Stimulated activated naive CD8-positive, alpha-beta T cell treated with anti-CD3 and anti-CD28 coated beads, Interleukin-15, Interleukin-2, amounts not matched to agents 100 ng/mL and 50 ng/mL, for 24 hours (primary cell): ENCODE measurements around the gene MEGF11.

Source experiments
- H3K27ac Mint-ChIP-seq: one replicate; pipeline ENCODE4 v1.8.0; 2021; ENCODE audit warnings: mild to moderate bottlenecking, mixed read lengths
- H3K27me3 Mint-ChIP-seq: one replicate; pipeline ENCODE4 v1.8.0; 2021; ENCODE audit warnings: mixed read lengths
- H3K36me3 Mint-ChIP-seq: one replicate; pipeline ENCODE4 v1.8.0; 2021; ENCODE audit warnings: low read depth, mixed read lengths
- H3K4me1 Mint-ChIP-seq: one replicate; pipeline ENCODE4 v1.8.0; 2021; ENCODE audit warnings: low read depth, mixed read lengths
- H3K4me3 Mint-ChIP-seq: one replicate; pipeline ENCODE4 v1.8.0; 2021; ENCODE audit warnings: mild to moderate bottlenecking, mixed read lengths
- H3K9me3 Mint-ChIP-seq: one replicate; pipeline ENCODE4 v1.8.0; 2021; ENCODE audit warnings: mixed read lengths

The MEGF11 gene

GRCh38 chr15:66187271-66187670 lies 66.3 kb downstream of the MEGF11 start:
- Mint-ChIP-seq H3K27ac (no peak overlapping the region), H3K9me3 (no peaks in the 10 kb centered on the region), H3K4me1 (no peaks in the 10 kb centered on the region), H3K27me3 (peaks cover 25% of the 10 kb centered on the region), H3K36me3 (no peaks in the 10 kb centered on the region), H3K4me3 (no peak overlapping the region)

- H3K4me3 Mint-ChIP-seq = no peak overlapping the region
- H3K4me1 Mint-ChIP-seq = no peaks in the 10 kb centered on the region
- no peaks in the 10 kb centered on the region for H3K9me3 Mint-ChIP-seq
- H3K36me3 Mint-ChIP-seq = no peaks in the 10 kb centered on the region
- H3K27me3 Mint-ChIP-seq = peaks cover 31% of the 10 kb centered on the region
- no peak overlapping the region for H3K27ac Mint-ChIP-seq
These were observed 67.3 kb downstream of the MEGF11 start for GRCh38 chr15:66186049-66186825.

DNA sequence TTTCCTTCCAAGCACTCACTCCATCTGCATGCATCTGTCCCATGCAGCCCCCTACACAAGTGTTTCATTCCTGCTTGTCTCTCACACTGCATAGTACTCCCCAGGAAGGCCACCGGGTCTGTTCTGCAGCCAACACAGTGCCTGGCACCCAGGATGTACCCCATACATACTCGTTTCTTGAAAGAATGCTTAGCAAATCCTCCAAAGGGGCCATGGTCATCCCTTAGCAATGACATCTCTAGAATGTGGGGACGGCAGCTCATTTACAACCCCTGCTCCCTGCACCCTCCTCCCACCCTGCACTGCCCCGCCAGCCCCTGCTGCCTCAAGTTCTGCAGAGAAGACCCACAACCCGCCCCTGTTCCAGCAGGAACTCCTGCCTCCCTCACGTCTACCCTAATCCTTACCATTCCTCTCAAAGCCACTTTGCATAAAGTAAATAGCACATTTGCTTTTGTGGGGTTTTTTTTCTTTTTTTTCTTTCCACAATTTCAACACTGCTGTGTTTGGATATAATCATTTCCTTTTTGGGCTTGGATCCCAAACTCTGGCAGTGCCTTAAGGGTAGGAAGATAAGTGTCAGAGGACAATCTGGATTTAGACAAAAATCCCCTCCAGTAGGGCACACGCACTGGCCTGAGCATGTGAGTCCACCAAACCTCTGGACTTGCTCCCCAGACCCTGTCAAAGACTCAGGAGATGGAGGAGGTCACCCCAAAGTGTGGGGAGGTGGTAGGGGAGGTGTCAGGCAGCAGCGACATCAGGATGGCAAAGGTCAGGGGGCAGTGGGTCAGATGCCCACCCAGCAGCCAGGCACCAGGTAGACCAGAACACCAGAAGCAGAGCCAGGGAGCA lies 68.4 kb downstream of the MEGF11 start:
- Mint-ChIP-seq H3K36me3 (no peaks in the 10 kb centered on the region), H3K4me3 (no peak overlapping the region), H3K27ac (no peak overlapping the region), H3K4me1 (no peaks in the 10 kb centered on the region), H3K27me3 (peaks cover 33% of the 10 kb centered on the region), H3K9me3 (no peaks in the 10 kb centered on the region)

DNA sequence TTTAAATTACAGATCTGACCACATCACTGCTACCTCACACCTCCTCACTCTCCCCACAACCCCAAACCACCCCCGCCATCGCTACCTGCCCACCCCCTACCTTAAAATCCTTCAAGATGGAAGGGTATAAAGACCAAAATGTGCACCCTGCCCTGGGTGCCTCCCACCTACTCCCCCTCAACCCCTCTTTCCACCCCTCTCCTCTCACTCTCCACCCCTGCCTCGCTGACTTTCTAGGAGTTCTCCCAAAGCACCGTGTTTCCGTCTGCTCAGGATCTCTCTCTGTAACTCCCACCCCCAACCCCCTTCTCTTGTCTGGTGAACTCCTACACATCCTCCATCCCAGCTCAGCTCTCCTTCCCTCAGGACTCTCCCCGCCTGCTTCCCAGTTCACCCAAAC lies 69.1 kb downstream of the MEGF11 start:
- no peaks in the 10 kb centered on the region for H3K36me3 Mint-ChIP-seq
- H3K27ac Mint-ChIP-seq = no peak overlapping the region
- no peak overlapping the region for H3K4me3 Mint-ChIP-seq
- H3K27me3 Mint-ChIP-seq = peaks cover 33% of the 10 kb centered on the region
- no peaks in the 10 kb centered on the region for H3K4me1 Mint-ChIP-seq
- no peaks in the 10 kb centered on the region for H3K9me3 Mint-ChIP-seq

GRCh38 chr15:66180531-66181097 lies 72.9 kb downstream of the MEGF11 start:
- no peak overlapping the region for H3K27ac Mint-ChIP-seq
- H3K27me3 Mint-ChIP-seq = peaks cover 29% of the 10 kb centered on the region
- H3K9me3 Mint-ChIP-seq = no peaks in the 10 kb centered on the region
- H3K4me1 Mint-ChIP-seq = no peaks in the 10 kb centered on the region
- H3K36me3 Mint-ChIP-seq = no peaks in the 10 kb centered on the region
- H3K4me3 Mint-ChIP-seq = no peak overlapping the region

DNA sequence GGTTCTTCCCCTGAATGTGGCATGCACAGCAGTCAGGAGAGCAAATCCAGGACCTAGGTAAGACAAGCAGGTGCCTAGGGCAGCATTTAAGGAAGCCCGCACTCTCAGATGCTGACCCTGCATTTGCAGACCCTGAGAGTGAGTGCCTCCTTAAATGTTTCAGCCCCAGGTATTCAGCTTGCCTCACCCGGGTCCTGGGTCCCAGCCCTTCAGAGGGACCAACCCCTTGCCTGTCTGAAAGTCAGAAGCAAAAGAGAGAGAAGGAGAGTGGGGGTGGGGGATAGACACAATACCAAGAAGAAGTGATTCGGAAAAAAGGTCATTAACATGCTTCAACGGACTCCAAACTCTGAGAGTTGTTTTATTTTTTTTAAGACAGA lies 75.0 kb downstream of the MEGF11 start:
- Mint-ChIP-seq H3K4me3 (no peak overlapping the region), H3K27ac (no peak overlapping the region), H3K27me3 (peaks cover 15% of the 10 kb centered on the region), H3K4me1 (no peaks in the 10 kb centered on the region), H3K36me3 (no peaks in the 10 kb centered on the region), H3K9me3 (no peaks in the 10 kb centered on the region)

DNA sequence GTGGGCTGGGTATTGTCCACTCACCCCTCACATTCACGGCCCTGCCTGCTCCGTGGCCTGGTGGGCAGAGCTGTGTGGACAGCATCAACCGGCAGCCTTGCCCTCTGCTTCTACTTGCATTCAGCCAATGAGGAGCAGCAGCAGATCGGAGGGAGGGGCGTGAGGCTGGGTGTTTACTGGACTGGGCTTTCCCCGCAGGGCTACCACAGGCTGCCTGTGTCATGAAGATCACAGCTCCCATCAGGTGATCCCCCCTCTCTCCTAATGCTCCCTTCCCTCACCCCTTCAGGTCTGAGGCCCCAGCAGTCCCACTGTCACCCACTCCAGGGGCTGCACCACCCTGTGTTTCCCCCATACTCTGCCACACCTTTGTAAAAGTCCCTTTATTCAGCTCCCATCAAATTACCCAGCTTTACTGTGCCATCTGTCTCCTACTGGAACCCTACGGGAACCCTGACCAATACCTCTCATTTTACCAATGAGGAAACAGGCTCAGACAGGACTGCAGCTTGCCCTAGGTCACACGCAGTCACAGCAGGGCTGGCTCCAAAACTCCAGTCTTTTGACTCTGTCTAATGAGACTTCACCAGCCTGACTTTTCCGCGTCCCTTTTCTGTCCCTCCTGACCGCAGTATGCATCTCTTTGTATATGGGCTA lies 81.1 kb downstream of the MEGF11 start:
- Mint-ChIP-seq H3K27me3 (no peaks in the 10 kb centered on the region), H3K9me3 (no peaks in the 10 kb centered on the region), H3K27ac (no peak overlapping the region), H3K4me1 (no peaks in the 10 kb centered on the region), H3K4me3 (no peak overlapping the region), H3K36me3 (no peaks in the 10 kb centered on the region)

- Mint-ChIP-seq H3K27me3 (no peaks in the 10 kb centered on the region), H3K27ac (no peak overlapping the region), H3K4me1 (no peaks in the 10 kb centered on the region)
These were observed 81.7 kb downstream of the MEGF11 start for GRCh38 chr15:66171841-66172240.

DNA sequence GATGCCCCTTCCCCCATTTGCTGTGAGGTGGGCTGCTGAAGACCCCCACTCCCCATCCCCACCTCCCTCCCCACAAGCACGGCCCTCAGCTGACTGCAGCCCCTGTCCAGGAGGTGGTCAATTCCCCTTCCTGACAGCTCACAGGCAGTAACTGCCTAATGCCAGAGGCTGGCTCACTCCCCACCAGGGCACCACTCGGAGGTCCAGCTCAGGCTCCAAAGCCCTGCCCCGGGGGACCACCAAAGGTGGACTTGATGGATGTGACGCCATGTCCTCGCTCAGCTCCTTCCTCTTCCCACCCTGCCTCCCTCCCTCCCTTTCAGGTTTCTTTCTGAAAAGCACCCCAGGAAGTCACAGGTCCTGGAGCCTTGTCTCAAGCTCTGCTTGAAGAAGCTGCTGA lies 82.8 kb downstream of the MEGF11 start:
- H3K27me3 Mint-ChIP-seq = no peaks in the 10 kb centered on the region
- no peak overlapping the region for H3K27ac Mint-ChIP-seq

More at GRCh38 chr15:66171841-66172240, 81.7 kb downstream of the MEGF11 start:
- H3K4me3 Mint-ChIP-seq = no peak overlapping the region
- H3K9me3 Mint-ChIP-seq = no peaks in the 10 kb centered on the region
- H3K36me3 Mint-ChIP-seq = no peaks in the 10 kb centered on the region

GRCh38 chr15:66170042-66170441 lies 83.5 kb downstream of the MEGF11 start:
- Mint-ChIP-seq H3K4me1 (no peaks in the 10 kb centered on the region), H3K4me3 (no peak overlapping the region), H3K27ac (no peak overlapping the region), H3K36me3 (no peaks in the 10 kb centered on the region), H3K9me3 (no peaks in the 10 kb centered on the region), H3K27me3 (no peaks in the 10 kb centered on the region)

More for the DNA sequence above, 82.8 kb downstream of the MEGF11 start:
- Mint-ChIP-seq H3K4me1 (no peaks in the 10 kb centered on the region), H3K4me3 (no peak overlapping the region), H3K9me3 (no peaks in the 10 kb centered on the region), H3K36me3 (no peaks in the 10 kb centered on the region)

DNA sequence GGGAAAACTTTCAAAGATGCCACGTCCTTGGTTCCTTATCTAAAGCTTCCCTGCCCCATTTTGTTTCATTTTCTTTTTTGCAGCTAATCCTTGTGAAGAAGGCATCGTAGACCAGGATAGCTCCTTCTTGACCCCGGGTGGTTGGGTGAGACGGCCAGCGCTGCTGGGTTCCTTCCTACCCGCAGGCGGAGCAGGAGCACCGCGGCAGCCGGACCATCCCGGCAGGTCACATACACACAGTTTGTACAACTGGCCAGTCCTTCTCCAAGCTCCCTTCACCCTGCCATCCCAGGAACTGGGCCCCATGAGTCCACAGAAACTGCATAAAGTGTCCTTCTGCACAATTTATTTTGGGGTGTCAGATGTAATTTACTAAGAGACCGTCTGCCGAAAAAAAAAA lies 83.9 kb downstream of the MEGF11 start:
- Mint-ChIP-seq H3K36me3 (no peaks in the 10 kb centered on the region), H3K27ac (no peak overlapping the region), H3K9me3 (no peaks in the 10 kb centered on the region), H3K27me3 (no peaks in the 10 kb centered on the region), H3K4me1 (no peaks in the 10 kb centered on the region), H3K4me3 (no peak overlapping the region)

GRCh38 chr15:66169023-66169422 lies 84.5 kb downstream of the MEGF11 start:
- no peaks in the 10 kb centered on the region for H3K27me3 Mint-ChIP-seq
- no peak overlapping the region for H3K4me3 Mint-ChIP-seq
- H3K4me1 Mint-ChIP-seq = no peaks in the 10 kb centered on the region
- H3K9me3 Mint-ChIP-seq = no peaks in the 10 kb centered on the region
- H3K36me3 Mint-ChIP-seq = no peaks in the 10 kb centered on the region
- no peak overlapping the region for H3K27ac Mint-ChIP-seq

DNA sequence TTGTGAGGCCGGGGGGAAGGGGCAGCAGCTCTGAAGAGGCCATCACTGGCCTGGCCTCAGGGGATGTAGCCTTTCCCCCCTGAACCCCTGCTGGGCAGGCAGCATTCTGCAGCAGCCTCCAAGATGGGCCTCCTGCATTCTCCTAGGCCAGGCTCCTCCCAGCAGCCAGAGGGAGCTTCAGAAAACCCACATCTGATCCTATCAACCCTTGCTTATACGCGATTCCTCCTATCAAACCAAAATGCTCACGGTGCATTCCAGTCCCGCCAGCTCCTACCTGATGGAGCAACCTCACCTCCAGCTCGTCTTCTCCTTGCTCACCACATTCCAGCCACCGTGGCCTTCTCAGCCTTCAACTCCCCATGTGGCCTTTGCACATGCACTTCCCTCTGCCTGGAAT lies 85.7 kb downstream of the MEGF11 start:
- Mint-ChIP-seq H3K36me3 (no peaks in the 10 kb centered on the region), H3K27me3 (no peaks in the 10 kb centered on the region), H3K4me1 (no peaks in the 10 kb centered on the region), H3K9me3 (no peaks in the 10 kb centered on the region), H3K27ac (no peak overlapping the region), H3K4me3 (no peak overlapping the region)

- Mint-ChIP-seq H3K27me3 (no peaks in the 10 kb centered on the region), H3K4me3 (no peak overlapping the region), H3K27ac (no peak overlapping the region), H3K36me3 (no peaks in the 10 kb centered on the region), H3K9me3 (no peaks in the 10 kb centered on the region), H3K4me1 (no peaks in the 10 kb centered on the region)
These were observed 87.7 kb downstream of the MEGF11 start for GRCh38 chr15:66165856-66166255.

DNA sequence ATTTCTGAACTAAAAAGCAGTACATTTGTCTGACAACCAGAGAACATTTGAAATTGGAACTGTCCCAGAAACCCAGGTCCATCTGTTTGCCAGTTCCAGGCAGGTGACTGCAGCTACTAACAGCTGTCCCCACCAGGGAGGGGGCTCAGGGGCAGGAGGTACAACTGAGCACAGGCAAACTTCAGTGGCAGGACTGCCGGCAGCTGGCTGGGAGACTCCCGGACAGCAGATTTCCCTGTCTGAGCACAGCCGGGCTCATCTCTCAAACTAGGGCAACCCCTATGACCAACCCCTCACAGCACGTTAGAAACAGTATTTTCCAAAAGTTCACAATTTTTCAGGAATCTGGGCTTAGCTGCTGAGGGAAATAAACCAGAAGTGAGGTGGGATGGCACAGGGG lies 88.8 kb downstream of the MEGF11 start:
- Mint-ChIP-seq H3K9me3 (no peaks in the 10 kb centered on the region), H3K27ac (no peak overlapping the region), H3K36me3 (no peaks in the 10 kb centered on the region), H3K4me3 (no peak overlapping the region), H3K4me1 (no peaks in the 10 kb centered on the region), H3K27me3 (no peaks in the 10 kb centered on the region)
